Activated T-cell treated with anti-CD3 and anti-CD28 coated beads, Interleukin-2, amount 50 U/mL, for 72 hours (primary cell): ENCODE results near the gene FAM174B. TPM values are rescaled to one million over a fixed set of nuclear protein-coding genes. Genes with fewer than 3 reads are reported as not detected.

Experiments used
- ATAC-seq, 2 donors: fragments of 150-1000 bp; cut with Tn5 transposase; replicated peaks in 1 of 2; 2 replicates each; pipeline ENCODE4 v1.10.0; 2021; ENCODE audit warnings: moderate library complexity in 2 of 2, mild to moderate bottlenecking in 1 of 2
- DNase-seq, 2 donors: peaks; one replicate each; pipeline ENCODE4 v3.0.0; 2021 to 2022; ENCODE audit warnings: mixed read lengths in 1 of 2
- H3K27ac Mint-ChIP-seq: one replicate; pipeline ENCODE4 v1.8.0; 2022; ENCODE audit warnings: mild to moderate bottlenecking, moderate library complexity, mixed read lengths
- H3K27me3 Mint-ChIP-seq: one replicate; pipeline ENCODE4 v1.8.0; 2022; ENCODE audit warnings: low read depth, mixed read lengths
- H3K36me3 Mint-ChIP-seq, 2 donors: one replicate each; pipeline ENCODE4 v1.8.0; 2022; ENCODE audit warnings: mixed read lengths in 2 of 2, mild to moderate bottlenecking in 1 of 2; ENCODE audit not compliant: insufficient read depth in 2 of 2
- H3K4me1 Mint-ChIP-seq: one replicate; pipeline ENCODE4 v1.8.0; 2022; ENCODE audit warnings: low read depth, mixed read lengths
- H3K4me3 Mint-ChIP-seq, 2 donors: one replicate each; pipeline ENCODE4 v1.8.0; 2022; ENCODE audit warnings: mild to moderate bottlenecking in 2 of 2, mixed read lengths in 2 of 2, moderate library complexity in 2 of 2
- H3K9me3 Mint-ChIP-seq, 2 donors: one replicate each; pipeline ENCODE4 v1.8.0; 2022; ENCODE audit warnings: mixed read lengths in 2 of 2
- total RNA-seq, 2 donors: library from RNA; stranded (reverse); gene quantifications; one replicate each; pipeline ENCODE4 v1.2.3, GENCODE V29; 2022

Gene FAM174B
- total RNA-seq, 2 donors from 2014 or later, result 5.0 to 9.9 TPM

- no peaks in the 10 kb centered on the region for H3K9me3 Mint-ChIP-seq
- H3K36me3 Mint-ChIP-seq, result no peaks in the 10 kb centered on the region
- DNase-seq (no peak), ATAC-seq (no peak)
- no peak overlapping the region for H3K4me3 Mint-ChIP-seq
- no peak overlapping the region for H3K27ac Mint-ChIP-seq
- peaks cover 42% of the 10 kb centered on the region for H3K27me3 Mint-ChIP-seq
- no peaks in the 10 kb centered on the region for H3K4me1 Mint-ChIP-seq
These were observed 81.4 kb downstream of the FAM174B start for GRCh38 chr15:92574161-92574560.

GRCh38 chr15:92571824-92572223, 83.8 kb downstream of the FAM174B start:
- Mint-ChIP-seq H3K9me3 (peaks cover 0 to 2% of the 10 kb centered on the region in 2 donors), H3K36me3 (no peaks in the 10 kb centered on the region), H3K27ac (no peak overlapping the region), H3K4me3 (no peak overlapping the region), H3K4me1 (no peaks in the 10 kb centered on the region), H3K27me3 (peaks cover 40% of the 10 kb centered on the region)
- DNase-seq (no peak), ATAC-seq (no peak)

GRCh38 chr15:92570391-92570790, 85.2 kb downstream of the FAM174B start:
- ATAC-seq (no peak), DNase-seq (no peak)
- Mint-ChIP-seq H3K27ac (no peak overlapping the region), H3K27me3 (peaks cover 39% of the 10 kb centered on the region), H3K4me3 (no peak overlapping the region), H3K4me1 (no peaks in the 10 kb centered on the region), H3K36me3 (no peaks in the 10 kb centered on the region), H3K9me3 (peaks cover 0 to 2% of the 10 kb centered on the region in 2 donors)

GRCh38 chr15:92569778-92570177, 85.8 kb downstream of the FAM174B start:
- H3K27ac Mint-ChIP-seq, result no peak overlapping the region
- ATAC-seq (no peak), DNase-seq (no peak)
- H3K36me3 Mint-ChIP-seq, result no peaks in the 10 kb centered on the region
- H3K4me1 Mint-ChIP-seq, result no peaks in the 10 kb centered on the region
- peaks cover 0 to 2% of the 10 kb centered on the region in 2 donors for H3K9me3 Mint-ChIP-seq
- no peak overlapping the region for H3K4me3 Mint-ChIP-seq
- peaks cover 33% of the 10 kb centered on the region for H3K27me3 Mint-ChIP-seq

Other genes with a start within 250 kb of the FAM174B start
- 100 to 1,000 TPM; 208 to 246 TPM for gene CHD2, start 244.5 kb upstream of the FAM174B start, total RNA-seq